Bronchial smooth muscle cell (primary cell): ENCODE data around the gene SMAD1. TPM values are rescaled to one million over a fixed set of nuclear protein-coding genes. Genes with fewer than 3 reads are reported as not detected.

Experiments used
- total RNA-seq: library from RNA; depleted of rRNA; stranded (reverse); fragments of >200 nt; gene quantifications from 2 replicates; pipeline ENCODE4 v1.2.1, GENCODE V29; 2014

The SMAD1 gene
- total RNA-seq: 22.1 and 27.0 TPM in 2 replicates

DNA sequence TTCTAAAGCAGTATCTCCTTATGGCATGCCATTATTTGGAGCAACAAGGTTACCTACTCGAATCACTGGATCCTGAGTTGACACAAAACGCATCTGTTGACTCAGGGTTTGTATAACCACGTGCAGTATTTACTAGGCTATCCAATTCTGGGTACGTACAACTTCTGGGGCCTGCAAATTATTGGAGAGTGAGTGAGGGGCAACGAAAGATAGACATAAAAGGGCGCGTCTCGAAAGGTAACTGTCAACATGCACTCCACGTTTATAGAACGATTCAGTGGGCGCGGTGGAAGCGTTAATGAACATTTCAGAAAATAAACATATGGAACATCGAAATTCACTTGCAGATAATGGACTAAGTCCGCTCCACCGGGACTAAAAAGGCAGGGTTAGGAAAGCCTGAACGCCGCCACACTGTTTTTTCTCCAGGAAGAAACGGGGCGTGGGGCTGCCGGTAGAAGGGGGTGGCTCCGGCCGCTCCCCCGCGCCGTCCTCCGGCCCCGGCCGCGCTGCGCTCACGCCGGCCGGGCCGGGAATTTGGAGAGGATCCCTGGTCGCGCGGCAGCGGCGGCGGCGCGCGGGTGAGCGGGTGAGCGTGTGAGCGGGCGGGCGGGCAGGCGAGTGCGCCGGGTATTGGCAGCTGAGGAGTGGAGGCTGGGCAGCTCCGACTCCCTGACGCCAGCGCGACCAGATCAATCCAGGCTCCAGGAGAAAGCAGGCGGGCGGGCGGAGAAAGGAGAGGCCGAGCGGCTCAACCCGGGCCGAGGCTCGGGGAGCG lies at the start of gene SMAD1:
Gene SMAD1 (plus strand): TSS at position 690 of the 778 bp plus-strand sequence. CDS start 32,761 bp downstream, outside the sequence.

Other genes starting within 250 kb of the SMAD1 start
- 3.3 and 5.5 TPM in 2 replicates for gene MMAA, start 137.5 kb downstream of the SMAD1 start, total RNA-seq
- gene C4orf51, start 198.3 kb downstream of the SMAD1 start, total RNA-seq: not detected in 2 replicates